NCI-H2081 (cell line): ENCODE measurements around the gene AUTS2.
A peak's percentile ranks its signal among the peaks of the same experiment; 100 is the strongest.

Experiments used
- DNase-seq, 2 experiments: peaks; one replicate each; lab custom pipeline; 2025; lab: John Stamatoyannopoulos, UW

AUTS2 gene

GRCh38 chr7:70035519-70035918 is 437.2 kb downstream of the AUTS2 start:
- DNase-seq = no peak

GRCh38 chr7:70035955-70036354 is 437.7 kb downstream of the AUTS2 start:
- no peak for DNase-seq

GRCh38 chr7:70036695-70037094 is 438.4 kb downstream of the AUTS2 start:
- no peak for DNase-seq

GRCh38 chr7:70037171-70037933 is 439.1 kb downstream of the AUTS2 start:
- DNase-seq = no peak

GRCh38 chr7:70040051-70040450 is 441.8 kb downstream of the AUTS2 start:
- DNase-seq = no peak

GRCh38 chr7:70040970-70041766 is 442.9 kb downstream of the AUTS2 start:
- peak; percentile 22 to 59 for DNase-seq

GRCh38 chr7:70042533-70042932 is 444.3 kb downstream of the AUTS2 start:
- DNase-seq = peak in 1 of 2 experiments; percentile 28

- DNase-seq = no peak
Observed at GRCh38 chr7:70043015-70043538, 444.8 kb downstream of the AUTS2 start.

- peak in 1 of 2 experiments; percentile 69 for DNase-seq
Observed at GRCh38 chr7:70044064-70044463, 445.8 kb downstream of the AUTS2 start.

GRCh38 chr7:70044525-70044924 is 446.2 kb downstream of the AUTS2 start:
- DNase-seq = peak in 1 of 2 experiments; percentile 69

GRCh38 chr7:70044981-70045380 is 446.7 kb downstream of the AUTS2 start:
- no peak for DNase-seq

GRCh38 chr7:70047384-70047783 is 449.1 kb downstream of the AUTS2 start:
- DNase-seq = no peak

- no peak for DNase-seq
Observed at GRCh38 chr7:70047891-70048448, 449.7 kb downstream of the AUTS2 start.

- no peak for DNase-seq
Observed at GRCh38 chr7:70051726-70052125, 453.5 kb downstream of the AUTS2 start.

- DNase-seq = no peak
Observed at GRCh38 chr7:70052691-70053090, 454.4 kb downstream of the AUTS2 start.

GRCh38 chr7:70053421-70053820 is 455.1 kb downstream of the AUTS2 start:
- no peak for DNase-seq

- no peak for DNase-seq
Observed at GRCh38 chr7:70053989-70054388, 455.7 kb downstream of the AUTS2 start.

- DNase-seq = no peak
Observed at GRCh38 chr7:70056363-70056762, 458.1 kb downstream of the AUTS2 start.

GRCh38 chr7:70060298-70061068 is 462.2 kb downstream of the AUTS2 start:
- no peak for DNase-seq

- DNase-seq = no peak
Observed at GRCh38 chr7:70063371-70063770, 465.1 kb downstream of the AUTS2 start.

- DNase-seq = no peak
Observed at GRCh38 chr7:70063927-70064326, 465.7 kb downstream of the AUTS2 start.

GRCh38 chr7:70066844-70067243 is 468.6 kb downstream of the AUTS2 start:
- no peak for DNase-seq
